NAMALWA (cell line): ENCODE data around the gene FAM20C.

ENCODE experiments used
- DNase-seq: peaks from one replicate; pipeline ENCODE4 v3.0.0-alpha.2; 2015; ENCODE audit warnings: low spot score

The FAM20C gene

DNA sequence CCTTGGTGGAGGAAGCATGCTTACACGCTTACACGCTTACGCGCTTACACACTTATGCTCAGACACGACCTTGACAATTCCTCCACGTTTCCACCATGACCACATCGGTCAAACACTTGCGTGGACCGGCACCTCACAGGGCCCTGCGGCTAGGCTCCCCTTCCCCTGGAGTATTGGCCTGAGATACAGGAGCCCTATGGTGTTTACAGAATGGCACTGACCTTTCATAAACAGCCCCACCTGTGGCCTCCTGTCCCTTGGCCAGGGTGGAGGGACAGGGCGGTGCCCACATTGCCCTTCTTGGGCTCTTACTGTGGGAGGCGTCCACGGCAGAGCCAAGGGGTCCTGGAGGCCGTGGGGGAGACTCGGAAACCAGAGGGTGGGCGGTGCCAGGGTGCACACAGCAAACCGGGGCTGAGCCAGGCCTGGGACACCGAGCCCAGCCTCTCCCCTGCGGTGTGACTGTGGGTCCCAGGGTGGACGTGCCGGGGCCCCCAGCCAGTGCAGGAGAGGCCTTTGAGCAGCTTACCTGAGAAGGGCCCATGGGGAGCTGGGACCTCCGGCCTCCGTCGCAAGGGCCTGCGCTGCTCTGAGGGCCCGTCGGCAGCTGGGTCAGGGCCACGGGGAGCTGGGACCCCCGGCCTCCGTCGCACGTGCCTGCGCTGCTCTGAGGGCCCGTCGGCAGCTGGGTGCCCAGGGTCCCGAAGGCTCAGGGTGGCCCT is 53.4 kb downstream of the FAM20C start:
- DNase-seq = no peak

DNA sequence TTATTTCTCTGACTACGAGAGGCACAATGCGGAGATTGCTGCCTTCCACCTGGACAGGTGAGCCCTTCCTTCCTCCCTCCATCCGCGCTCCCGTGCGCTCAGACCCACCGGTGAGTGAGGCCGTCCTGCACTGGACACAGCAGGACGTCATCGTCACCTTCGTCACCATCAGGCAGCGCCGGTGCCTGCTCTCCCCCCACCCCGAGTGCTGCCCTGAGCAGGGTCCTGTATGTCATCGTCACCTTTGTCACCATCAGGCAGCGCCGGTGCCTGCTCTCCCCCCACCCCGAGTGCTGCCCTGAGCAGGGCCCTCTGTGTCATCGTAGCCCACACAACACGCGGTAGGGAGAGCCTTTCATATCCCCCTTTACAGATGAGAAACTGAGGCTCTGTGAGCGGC is 54.1 kb downstream of the FAM20C start:
- DNase-seq = no peak

GRCh38 chr7:247181-247580 is 54.8 kb downstream of the FAM20C start:
- DNase-seq = no peak

GRCh38 chr7:247636-248035 is 55.3 kb downstream of the FAM20C start:
- DNase-seq = no peak

DNA sequence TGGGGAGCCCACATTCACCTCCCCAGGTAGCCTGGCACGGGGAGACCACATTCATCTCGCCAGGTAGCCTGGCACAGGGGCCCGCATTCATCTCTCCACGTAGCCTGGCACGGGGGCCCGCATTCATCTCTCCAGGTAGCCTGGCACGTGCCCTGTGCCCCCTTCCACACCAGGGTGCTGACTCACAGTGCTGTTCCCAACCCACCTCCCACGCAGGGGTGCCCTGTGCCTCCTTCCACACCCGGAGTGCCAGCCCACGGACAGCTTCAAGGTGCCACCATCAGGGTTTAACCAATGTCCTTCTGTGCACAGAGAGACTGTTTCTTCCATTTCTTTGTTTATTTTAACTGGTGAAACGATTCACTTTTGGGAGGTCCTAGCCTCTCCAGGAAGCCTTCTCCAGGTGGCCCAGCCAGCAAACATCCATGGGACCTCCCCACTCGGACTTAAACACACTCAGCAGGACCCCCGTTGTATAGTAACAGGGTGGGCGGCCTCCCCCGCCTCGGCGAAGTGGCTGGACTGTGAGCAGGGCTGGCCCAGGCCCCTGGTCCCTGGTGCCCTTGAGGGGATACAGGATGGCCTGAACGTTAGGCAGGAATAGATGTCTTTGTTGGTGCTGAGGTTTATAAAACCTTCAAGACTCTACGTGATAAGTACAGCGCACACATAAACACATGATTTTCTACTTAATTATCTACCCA is 56.5 kb downstream of the FAM20C start:
- no peak for DNase-seq

DNA sequence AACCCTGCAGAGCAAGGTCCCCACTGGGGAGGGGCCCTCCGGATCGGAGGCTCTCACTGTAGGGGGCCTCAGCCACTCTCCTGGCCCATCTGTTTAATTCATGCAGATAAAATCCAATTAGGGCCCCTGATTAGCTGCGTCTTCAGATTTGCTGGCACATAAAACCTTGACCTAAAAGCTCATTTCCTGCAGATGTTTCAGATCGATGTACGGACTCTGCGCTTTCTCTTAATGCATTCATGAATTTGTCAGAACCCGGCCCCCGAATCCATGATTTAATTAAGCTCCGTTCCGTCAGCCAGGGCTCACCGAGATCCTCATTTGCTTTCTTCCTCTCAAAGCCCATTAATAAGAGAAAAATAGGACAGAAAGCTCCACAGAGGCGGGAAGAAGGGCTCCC is 57.6 kb downstream of the FAM20C start:
- DNase-seq = no peak

- DNase-seq = no peak
Measured at GRCh38 chr7:250523-250922, 58.2 kb downstream of the FAM20C start.

GRCh38 chr7:251005-251404 is 58.6 kb downstream of the FAM20C start:
- no peak for DNase-seq

DNA sequence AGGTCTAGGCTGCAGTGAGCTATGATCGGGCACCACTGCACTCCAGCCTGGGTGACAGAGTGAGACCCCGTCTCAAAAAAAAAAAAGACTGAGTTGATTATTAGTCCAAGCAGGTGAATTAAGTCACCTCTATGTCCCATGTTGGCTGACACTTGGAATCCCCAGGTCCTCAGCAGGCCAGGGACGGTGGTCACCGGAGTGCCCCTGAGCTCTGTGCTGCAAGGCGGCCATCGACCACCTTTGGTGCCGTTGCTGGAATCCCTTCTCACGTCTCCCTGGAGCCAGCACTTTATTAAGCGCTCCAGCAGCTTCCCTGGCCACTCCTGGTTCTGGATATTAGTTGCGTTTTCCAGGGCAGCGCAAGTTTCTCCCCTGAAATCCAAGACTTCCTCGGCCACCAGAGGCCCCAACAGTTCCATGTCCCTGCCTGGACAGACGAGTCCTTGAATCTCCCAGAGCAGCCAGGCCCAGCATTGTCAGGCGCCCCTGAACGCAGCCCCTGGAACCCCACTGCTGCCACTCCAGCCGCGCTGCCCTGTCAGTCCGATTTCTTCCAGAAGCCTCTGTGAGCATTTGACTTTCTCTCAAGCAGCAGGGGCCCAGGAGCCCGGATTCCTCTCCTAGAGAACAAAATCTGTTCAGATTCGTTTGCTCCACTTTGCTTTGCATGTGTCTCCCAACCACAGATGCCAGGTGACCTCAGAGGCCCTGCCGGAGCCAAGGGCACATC is 59.2 kb downstream of the FAM20C start:
- DNase-seq = no peak

- no peak for DNase-seq
Measured at GRCh38 chr7:252216-252965, 60.0 kb downstream of the FAM20C start.

DNA sequence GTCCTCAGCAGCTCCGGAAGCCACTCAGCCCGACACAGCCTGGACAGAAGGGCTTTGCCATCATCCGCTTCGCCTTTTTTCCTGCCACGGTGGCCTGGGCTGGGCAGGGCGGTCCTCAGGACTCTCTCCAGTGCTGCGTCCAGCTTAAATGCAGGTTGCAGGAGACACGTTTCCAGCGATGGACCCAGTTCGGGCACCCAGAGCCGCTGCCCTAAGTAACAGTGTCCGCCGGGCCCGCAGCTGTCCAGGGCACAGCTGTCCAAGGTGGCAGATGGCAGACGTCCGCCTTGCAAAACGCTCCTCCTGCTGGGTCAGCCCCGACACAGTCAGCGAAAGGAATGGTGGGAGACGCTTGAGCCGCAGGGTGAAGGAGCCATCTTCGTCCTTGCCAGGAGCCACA is 60.6 kb downstream of the FAM20C start:
- no peak for DNase-seq

DNA sequence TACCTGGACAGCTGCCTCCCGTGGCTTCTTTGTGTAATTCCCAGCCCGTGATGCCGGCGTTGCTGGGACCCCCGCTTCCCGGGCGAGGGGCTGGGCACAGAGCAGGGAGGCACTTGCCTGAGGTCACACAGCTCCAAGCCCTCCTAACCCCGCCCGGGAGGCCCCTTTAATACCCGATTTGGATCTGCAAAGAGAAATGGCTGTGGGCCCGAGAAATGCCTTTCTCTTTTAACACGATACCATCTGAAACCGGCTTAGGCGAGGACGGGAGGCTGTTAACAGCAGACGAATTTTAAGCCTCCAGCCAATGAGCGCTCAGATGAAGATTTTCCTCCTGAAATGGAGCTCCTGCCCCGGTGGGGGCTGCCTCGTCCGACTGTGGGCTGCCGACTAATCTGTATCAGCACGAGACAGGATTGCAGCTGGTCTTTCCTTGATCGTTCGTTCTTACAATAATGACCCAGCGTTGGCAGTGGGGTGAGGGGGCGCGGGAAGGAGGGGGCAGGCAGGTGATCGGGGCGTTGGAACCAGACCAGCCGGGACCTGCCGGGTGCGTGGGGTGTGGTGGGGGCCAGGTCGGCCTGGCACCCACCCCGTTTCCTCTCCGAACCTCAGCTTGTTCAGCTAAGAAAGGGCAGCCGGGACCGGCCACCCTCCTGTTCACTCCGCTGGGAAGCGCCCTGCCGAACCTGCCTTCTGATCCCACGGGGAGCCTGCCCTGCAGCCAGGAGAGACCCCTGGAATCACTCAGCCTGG is 61.4 kb downstream of the FAM20C start:
- no peak for DNase-seq

DNA sequence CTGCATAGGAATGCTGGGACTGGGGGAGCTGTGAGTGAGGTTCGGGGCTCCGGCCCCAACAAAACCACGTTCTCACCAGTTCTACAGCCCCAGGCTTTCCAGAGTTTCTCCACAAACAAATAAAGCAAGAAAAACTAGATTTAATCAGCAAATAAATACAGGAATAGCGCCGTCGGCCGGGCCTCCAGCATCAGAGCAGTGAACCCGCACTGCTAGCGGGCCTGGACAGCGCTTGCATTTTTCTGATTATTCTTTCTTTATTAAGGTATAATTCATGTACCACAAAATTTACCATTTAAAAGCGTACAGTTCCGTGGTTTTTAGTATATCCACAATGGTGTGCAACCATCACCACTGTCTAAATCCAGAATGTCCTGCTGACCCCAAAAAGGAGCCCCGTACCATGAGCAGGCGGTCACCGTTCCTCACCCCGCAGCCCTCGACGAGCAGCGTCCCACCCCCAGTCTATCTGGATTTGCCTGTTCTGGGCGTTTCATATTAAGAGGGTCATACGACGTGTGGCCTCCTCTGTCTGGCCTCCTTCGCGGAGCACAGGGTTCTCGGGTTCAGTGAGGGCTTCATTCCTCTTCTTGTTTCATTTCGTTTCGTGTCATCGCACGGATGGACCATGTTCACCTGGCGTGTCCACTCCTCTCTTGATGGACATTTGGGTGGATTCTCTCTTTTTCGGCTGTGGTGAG is 62.1 kb downstream of the FAM20C start:
- DNase-seq = no peak

GRCh38 chr7:255038-255435 is 62.7 kb downstream of the FAM20C start:
- DNase-seq = no peak

GRCh38 chr7:255721-256361 is 63.5 kb downstream of the FAM20C start:
- no peak for DNase-seq

GRCh38 chr7:256461-256940 is 64.1 kb downstream of the FAM20C start:
- no peak for DNase-seq

- DNase-seq = no peak
Measured at GRCh38 chr7:256981-257646, 64.7 kb downstream of the FAM20C start.

DNA sequence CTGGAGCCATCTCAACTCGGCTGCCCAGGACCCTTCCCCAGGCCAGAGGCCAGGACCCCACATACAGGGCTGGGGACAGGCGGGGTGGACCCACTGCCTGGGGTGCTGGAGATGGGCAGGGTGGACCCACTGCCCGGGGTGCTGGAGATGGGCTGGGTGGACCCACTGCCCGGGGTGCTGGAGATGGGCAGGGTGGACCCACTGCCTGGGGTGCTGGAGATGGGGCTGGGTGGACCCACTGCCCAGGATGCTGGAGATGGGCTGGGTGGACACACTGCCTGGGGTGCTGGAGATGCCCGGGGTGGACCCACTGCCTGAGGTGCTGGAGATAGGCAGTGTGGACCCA is 65.2 kb downstream of the FAM20C start:
- no peak for DNase-seq

DNA sequence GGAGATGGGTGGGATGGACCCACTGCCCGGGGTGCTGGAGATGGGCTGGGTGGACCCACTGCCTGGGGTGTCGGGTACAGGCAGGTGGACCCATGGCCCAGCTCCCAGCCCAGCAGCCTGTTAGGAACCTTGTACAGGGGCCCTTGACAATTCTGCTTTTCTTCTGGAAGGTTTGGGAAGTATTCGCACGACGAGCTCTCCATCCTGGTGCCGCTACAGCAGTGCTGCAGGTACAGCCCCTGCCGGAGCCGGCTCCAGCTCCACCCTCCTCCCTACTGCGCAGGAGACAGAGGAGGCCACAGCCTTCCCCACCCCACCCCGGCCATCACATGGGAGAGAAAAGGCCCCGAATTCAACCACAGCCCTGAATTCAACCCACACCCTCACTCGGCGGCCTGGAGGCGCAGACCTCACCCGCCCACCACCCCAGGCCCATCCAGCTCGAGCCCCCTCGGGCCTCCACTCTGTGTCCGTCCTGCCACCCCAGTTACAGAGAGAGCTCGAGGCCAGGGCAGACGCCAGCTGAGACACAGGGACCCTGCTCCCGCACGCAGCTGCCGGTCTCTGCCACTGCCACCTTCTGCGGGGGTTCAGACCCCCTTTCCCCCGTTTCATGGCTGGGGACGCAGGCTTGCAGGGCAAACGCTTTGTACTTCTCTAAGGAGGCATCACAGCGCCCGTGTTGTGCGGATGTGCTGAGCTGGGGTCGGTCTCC is 66.3 kb downstream of the FAM20C start:
- no peak for DNase-seq

GRCh38 chr7:259191-259505 is 66.8 kb downstream of the FAM20C start:
- no peak for DNase-seq
